Aorta (tissue), 5 donors: ENCODE measurements around the gene CYTH1. TPM values are rescaled to one million over a fixed set of nuclear protein-coding genes. Genes with fewer than 3 reads are reported as not detected.

Experiments used
- ATAC-seq: fragments of 200-7000 bp; cut with Tn5 transposase; one replicate; pipeline ENCODE4 v1.9.1; 2022; ENCODE audit warnings: moderate library complexity; ENCODE audit not compliant: low FRiP score
- DNase-seq, 2 donors: peaks; one replicate each; pipeline ENCODE4 v3.0.0-alpha.2; 2020
- H3K27ac ChIP-seq, 2 donors: one replicate each; pipeline ENCODE4 v1.5.1; 2013; ENCODE audit warnings: low read length in 2 of 2, mild to moderate bottlenecking in 2 of 2, moderate library complexity in 2 of 2, control low read depth in 1 of 2, inconsistent platforms in 1 of 2, low read depth in 1 of 2
- H3K27me3 ChIP-seq, 2 donors: one replicate each; pipeline ENCODE4 v1.6.1; 2013; ENCODE audit warnings: control low read depth in 1 of 2, low read length in 1 of 2, mild to moderate bottlenecking in 1 of 2, moderate library complexity in 1 of 2; ENCODE audit not compliant: insufficient read depth in 2 of 2, control insufficient read depth in 1 of 2
- H3K36me3 ChIP-seq, 2 donors: one replicate each; pipeline ENCODE4 v1.6.1; 2013; ENCODE audit warnings: control low read depth in 1 of 2, low read length in 1 of 2, mild to moderate bottlenecking in 1 of 2; ENCODE audit not compliant: insufficient read depth in 2 of 2, control insufficient read depth in 1 of 2
- H3K4me1 ChIP-seq, 2 donors: one replicate each; pipeline ENCODE4 v1.6.1; 2013; ENCODE audit warnings: low read length in 2 of 2, control low read depth in 1 of 2, mild to moderate bottlenecking in 1 of 2, moderate library complexity in 1 of 2; ENCODE audit not compliant: insufficient read depth in 2 of 2, control insufficient read depth in 1 of 2
- H3K4me3 ChIP-seq, 2 donors: one replicate each; pipeline ENCODE4 v1.5.1; 2013; ENCODE audit warnings: low read length in 2 of 2, control low read depth in 1 of 2, mild to moderate bottlenecking in 1 of 2
- H3K9me3 ChIP-seq: one replicate; pipeline ENCODE4 v1.6.1; 2013; ENCODE audit warnings: mild to moderate bottlenecking, low read length; ENCODE audit not compliant: control insufficient read depth
- WGBS, 2 donors: extraction: QIAGEN DNeasy Blood & Tissue Kit; methylation state at CpG; one replicate each; pipeline ENCODE4 v1.1.7; 2013; 5-methylcytosine and 5-hydroxymethylcytosine counted together
- intact Hi-C, 2 donors: fragments of 100-400 bp; cut with DNase I; formaldehyde crosslinking; loops; one replicate each; pipeline versions ENCODE4 v1.14.2 to v1.15.0; 2022
- polyA plus RNA-seq, 2 donors: library from polyadenylated mRNA; stranded (reverse); fragments of 200-250 nt; gene quantifications; one replicate each; pipeline ENCODE4 v1.2.3, GENCODE V29; 2013
- total RNA-seq, 2 donors: library from RNA; stranded (reverse); fragmentation: NEBNext Ultra II Directional; extraction: Animal tissue kit (Norgen Biotek cat#: 25700); gene quantifications; one replicate each; pipeline ENCODE4 v1.2.1, GENCODE V29; 2021
- donor health status: healthy with polysubstance abuse.
- donor health status: Bipolar disorder and iron deficiency.
- donor health status: DM: no; HTN: no; CAD: no.
- donor health status: DM: no; HTN: no; CAD: no.
- donor health status: DM: yes; HTN: yes; CAD: no.

Gene CYTH1
- total and polyA plus RNA-seq, 4 donors: 20.3 to 66.8 (median 32.7) TPM

DNA sequence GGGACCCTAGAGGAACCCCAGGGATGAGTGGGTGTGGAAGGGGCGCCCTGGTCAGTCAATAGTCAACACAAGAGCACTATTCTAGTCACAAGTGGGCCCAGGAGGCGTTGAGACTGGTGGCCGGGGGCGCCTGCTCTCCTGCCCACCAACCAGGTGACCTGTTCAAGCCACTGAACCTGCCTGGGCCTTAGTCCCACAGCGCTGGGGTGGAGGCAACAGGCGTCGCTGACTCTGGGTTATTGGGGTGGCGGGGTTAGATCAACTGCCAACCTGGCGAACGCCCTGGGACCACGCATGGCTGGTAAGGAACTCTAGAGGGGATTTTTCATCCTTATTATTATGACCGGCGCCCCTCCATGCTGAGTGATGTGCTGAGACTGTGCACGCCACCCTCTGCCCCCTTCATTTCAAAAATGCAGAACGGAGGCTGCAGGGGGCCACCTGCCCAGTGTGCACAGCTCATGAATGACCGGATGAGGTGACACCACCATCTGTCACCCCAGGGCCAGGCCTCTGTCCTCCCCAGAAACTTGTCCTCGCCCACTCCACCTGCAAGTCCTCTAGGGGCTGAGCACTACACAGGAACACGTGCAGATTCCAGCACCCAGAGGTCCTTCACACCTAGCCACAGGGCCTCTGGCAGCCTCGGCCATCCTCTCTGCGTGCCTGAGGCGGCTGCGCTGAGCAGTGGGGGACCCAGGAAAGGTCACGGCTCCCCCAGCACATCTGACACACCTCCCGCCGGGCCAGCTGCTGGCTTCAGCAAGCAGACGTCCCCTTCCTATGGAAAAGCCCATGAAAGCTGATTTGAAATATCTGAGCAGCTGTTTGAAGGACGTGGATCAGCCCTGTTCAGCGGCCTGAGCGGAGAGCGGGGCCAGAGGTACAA lies 153.3 kb downstream of the CYTH1 start:
- DNase-seq (peak in 1 of 2 donors; percentile 63), ATAC-seq (peak; percentile 38)
- no peak overlapping the region for H3K27ac ChIP-seq
- WGBS, 2 donors: 97% methylated on average over 30 of the region's 30 CpGs
- intact Hi-C loops: no loop called here
- H3K9me3 ChIP-seq: no peaks in the 10 kb centered on the region
- H3K4me3 ChIP-seq: no peak overlapping the region
- no peaks in the 10 kb centered on the region for H3K27me3 ChIP-seq
- no peaks in the 10 kb centered on the region for H3K36me3 ChIP-seq
- no peaks in the 10 kb centered on the region for H3K4me1 ChIP-seq

DNA sequence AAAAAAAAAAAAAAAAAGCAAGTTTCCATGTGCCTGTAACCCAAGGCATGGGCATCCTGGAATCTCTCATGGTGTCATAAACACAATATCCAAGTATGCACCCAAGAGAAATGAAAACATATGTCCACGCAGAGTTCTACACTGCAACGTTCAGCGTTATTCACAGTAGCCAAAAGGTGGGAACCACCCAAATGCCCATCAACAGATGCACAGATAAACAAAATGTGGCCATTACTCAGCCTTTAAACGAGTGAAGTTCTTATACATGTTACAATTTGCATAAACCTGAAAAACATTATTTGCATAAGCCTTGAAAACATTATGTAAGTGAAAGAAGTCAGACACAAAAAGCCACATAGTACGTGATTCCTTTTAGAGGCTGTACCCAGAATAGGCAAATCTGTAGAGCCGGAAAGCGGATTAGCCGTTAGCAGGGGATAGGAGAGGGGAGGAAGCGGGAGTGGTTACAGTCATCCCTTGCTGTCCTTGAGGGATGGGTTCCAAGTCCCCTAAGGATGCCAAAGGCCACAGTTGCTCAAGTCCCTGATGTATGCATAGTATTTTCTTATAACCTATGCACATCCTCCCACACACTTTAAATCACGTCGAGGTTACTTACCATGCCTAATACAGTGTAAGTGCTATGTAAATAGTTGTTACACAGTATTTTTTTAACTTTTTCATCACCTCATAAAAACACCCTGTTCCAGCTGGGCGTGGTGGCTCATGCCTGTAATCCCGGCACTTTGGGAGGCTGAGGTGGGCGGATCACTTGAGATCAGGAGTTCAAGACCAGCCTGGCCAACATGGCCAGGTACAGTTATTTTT lies 157.5 kb downstream of the CYTH1 start:
- DNase-seq: no peak
- no peak overlapping the region for H3K27ac ChIP-seq
- ATAC-seq: no peak
- intact Hi-C loops: no loop called here
- H3K9me3 ChIP-seq: no peaks in the 10 kb centered on the region
- H3K4me1 ChIP-seq: no peaks in the 10 kb centered on the region
- H3K36me3 ChIP-seq: no peaks in the 10 kb centered on the region
- no peaks in the 10 kb centered on the region for H3K27me3 ChIP-seq
- 88 to 89% methylated on average over 14 of the region's 14 CpGs for WGBS, 2 donors
- H3K4me3 ChIP-seq: no peak overlapping the region

Other genes with a start within 250 kb of the CYTH1 start
- under 1 TPM; 0.21 to 0.45 TPM for gene DNAH17, start 204.9 kb downstream of the CYTH1 start, total RNA-seq
- gene DNAH17, start 204.9 kb downstream of the CYTH1 start, polyA plus RNA-seq: not detected
- gene USP36, start 58.5 kb upstream of the CYTH1 start, total RNA-seq: 10 to 100 TPM; 64.6 to 68.1 TPM
- 10 to 100 TPM in 1 of 2 donors, 1 to 10 TPM in 1; 5.9 to 33.4 TPM for gene USP36, start 58.5 kb upstream of the CYTH1 start, polyA plus RNA-seq
- 10 to 100 TPM; 10.1 to 13.9 TPM for gene CEP295NL, start 120.9 kb upstream of the CYTH1 start, total RNA-seq
- gene CEP295NL, start 120.9 kb upstream of the CYTH1 start, polyA plus RNA-seq: under 1 TPM; 0.25 to 0.82 TPM
- gene TIMP2, start 143.1 kb upstream of the CYTH1 start, total RNA-seq: 100 to 1,000 TPM; 657 to 732 TPM
- gene TIMP2, start 143.1 kb upstream of the CYTH1 start, polyA plus RNA-seq: 100 to 1,000 TPM; 203 to 497 TPM
- 100 to 1,000 TPM; 110 to 156 TPM for gene LGALS3BP, start 197.7 kb upstream of the CYTH1 start, total RNA-seq
- 100 to 1,000 TPM in 1 of 2 donors, 10 to 100 TPM in 1; 70.7 to 174 TPM for gene LGALS3BP, start 197.7 kb upstream of the CYTH1 start, polyA plus RNA-seq
- gene CANT1, start 227.5 kb upstream of the CYTH1 start, total RNA-seq: 10 to 100 TPM; 37.5 to 45.5 TPM
- gene CANT1, start 227.5 kb upstream of the CYTH1 start, polyA plus RNA-seq: 10 to 100 TPM; 11.0 to 14.5 TPM
- 100 to 1,000 TPM; 157 to 439 TPM for gene C1QTNF1, start 241.9 kb upstream of the CYTH1 start, total RNA-seq
- 100 to 1,000 TPM in 1 of 2 donors, 10 to 100 TPM in 1; 98.8 to 361 TPM for gene C1QTNF1, start 241.9 kb upstream of the CYTH1 start, polyA plus RNA-seq